Stimulated activated CD8-positive, alpha-beta memory T cell treated with anti-CD3 and anti-CD28 coated beads, Interleukin-15, amount 100 ng/mL, for 24 hours (primary cell): ENCODE measurements around the gene GLYATL1B.
"Not testable (repeated sequence)": the region's sequence is repeated elsewhere in the genome, so short reads cannot be mapped to it uniquely, and the experiment has no call there.

Experiments
- DNase-seq: peaks from one replicate; pipeline ENCODE4 v3.0.0-alpha.2; 2020; ENCODE audit warnings: low read depth

The GLYATL1B gene

DNA sequence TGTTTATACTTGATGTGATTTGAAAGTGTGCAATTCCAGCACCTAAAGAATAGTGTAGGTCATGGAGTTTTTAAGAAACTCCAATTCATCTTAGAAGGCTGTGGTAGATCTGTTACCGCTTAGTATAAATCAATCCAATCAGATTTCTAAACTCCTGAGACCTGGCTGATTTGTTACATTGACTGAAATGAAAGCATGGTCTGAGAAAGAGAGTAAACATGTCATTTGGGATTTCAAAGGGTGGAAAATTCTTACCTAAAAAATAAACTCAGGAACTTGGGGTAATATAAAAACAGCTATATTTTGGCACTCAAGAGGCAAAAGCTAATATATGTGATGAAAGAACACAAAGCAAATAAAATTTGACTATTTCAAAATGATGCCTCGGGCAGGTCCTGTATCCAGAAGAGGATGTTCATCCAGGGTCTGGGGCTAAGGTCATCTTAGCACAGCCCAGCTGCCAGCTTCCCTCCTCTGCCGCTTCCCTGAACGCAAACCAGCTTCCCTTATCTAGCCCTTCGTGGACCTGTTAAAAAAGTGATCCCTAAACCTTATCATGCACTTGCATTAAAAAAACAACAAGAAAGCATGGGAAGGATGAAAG, 10.0 kb downstream of the GLYATL1B start:
- not testable (repeated sequence) for DNase-seq

- peak; percentile 24 for DNase-seq
Observed at GRCh38 chr11:59097113-59097708, 11.1 kb downstream of the GLYATL1B start.

- DNase-seq, result not testable (repeated sequence)
Observed at GRCh38 chr11:59097938-59098337, 11.8 kb downstream of the GLYATL1B start.

- DNase-seq, result peak; percentile 10
Observed at GRCh38 chr11:59102259-59102765, 16.2 kb downstream of the GLYATL1B start.

- DNase-seq, result peak; percentile 15
Observed at GRCh38 chr11:59106363-59107336, 20.5 kb downstream of the GLYATL1B start, which contains the start of gene FAM111B. Gene FAM111B, plus strand, starts transcription at chr11:59107237. Its CDS starts 2,389 bp downstream, at chr11:59109626.

GRCh38 chr11:59107721-59108120, 21.6 kb downstream of the GLYATL1B start:
- not testable (repeated sequence) for DNase-seq

DNA sequence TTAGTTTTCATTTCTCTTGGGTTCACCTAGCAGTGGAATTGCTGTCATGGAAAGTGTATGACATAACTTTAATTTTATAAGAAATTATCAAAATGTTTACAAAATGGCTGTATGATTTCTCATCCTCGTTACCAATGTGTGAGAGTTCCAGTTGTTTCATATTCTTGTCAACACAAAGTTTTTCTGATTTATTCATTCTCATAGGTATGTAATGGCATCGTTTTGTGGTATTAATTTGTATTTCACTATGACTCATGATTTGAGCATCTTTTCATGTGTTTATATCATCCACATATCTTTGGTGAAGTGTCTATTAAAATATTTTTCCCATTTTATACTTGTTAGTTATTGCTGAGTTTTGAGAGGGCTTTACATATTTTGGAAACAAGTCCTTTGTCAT, 26.4 kb downstream of the GLYATL1B start:
- no peak for DNase-seq

DNA sequence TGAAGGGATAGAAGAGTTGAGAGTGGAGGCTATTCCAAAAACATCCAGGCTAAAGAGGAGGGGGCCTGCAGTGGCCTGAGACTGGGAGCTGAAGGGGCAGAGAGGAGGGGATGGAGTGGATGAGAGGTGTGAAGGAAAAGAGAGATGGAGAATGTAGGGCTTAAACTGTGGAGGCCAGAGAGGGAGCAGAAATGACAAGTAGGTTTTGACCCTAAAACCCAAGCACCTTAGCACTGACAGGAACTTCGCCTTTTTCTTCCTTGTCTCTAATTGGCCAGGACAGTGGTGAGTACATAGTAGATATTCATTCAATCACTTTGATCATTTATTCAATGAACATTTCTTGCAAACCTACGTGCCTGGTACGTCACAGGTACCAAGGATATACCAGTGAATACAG, 28.2 kb downstream of the GLYATL1B start:
- no peak for DNase-seq

DNA sequence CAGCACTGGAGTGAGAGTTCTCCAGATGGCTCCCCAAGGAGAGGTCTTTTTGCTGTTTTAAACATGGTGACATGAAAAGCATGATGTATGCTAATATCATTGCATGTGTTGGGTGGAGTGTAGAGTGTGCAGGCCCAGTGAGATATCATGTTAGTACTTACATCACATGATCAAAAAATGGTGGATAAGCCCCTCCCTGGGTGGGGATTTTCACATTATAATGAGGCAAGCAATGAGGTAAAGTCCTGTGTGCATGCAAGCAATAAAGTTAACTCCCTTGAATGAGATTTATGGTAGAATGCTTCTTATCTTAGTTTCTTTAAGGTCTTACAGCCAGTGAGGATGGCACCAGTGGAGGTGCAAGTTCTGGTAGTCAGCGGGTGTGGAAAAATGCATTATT, 29.4 kb downstream of the GLYATL1B start:
- no peak for DNase-seq

DNA sequence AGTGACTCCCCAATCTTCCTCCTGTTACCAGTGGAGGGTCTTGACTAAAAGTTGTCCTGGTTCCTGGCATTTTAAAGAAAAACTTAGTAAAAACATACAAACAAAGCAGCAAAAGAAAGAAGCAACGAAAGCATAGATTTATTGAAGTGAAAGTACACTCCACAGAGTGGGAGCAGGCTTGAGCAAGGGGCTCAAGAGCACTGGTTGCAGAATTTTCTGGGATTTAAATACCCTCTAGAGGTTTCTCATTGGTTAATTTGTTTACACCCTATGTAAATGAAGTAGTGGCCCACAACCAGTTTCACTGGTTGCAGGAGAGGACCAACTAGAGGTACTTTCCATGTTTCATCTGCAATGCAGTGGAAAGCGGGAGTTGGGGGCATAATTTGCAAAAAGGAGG, 31.7 kb downstream of the GLYATL1B start:
- no peak for DNase-seq

GRCh38 chr11:59119826-59120225, 33.7 kb downstream of the GLYATL1B start:
- DNase-seq, result no peak

DNA sequence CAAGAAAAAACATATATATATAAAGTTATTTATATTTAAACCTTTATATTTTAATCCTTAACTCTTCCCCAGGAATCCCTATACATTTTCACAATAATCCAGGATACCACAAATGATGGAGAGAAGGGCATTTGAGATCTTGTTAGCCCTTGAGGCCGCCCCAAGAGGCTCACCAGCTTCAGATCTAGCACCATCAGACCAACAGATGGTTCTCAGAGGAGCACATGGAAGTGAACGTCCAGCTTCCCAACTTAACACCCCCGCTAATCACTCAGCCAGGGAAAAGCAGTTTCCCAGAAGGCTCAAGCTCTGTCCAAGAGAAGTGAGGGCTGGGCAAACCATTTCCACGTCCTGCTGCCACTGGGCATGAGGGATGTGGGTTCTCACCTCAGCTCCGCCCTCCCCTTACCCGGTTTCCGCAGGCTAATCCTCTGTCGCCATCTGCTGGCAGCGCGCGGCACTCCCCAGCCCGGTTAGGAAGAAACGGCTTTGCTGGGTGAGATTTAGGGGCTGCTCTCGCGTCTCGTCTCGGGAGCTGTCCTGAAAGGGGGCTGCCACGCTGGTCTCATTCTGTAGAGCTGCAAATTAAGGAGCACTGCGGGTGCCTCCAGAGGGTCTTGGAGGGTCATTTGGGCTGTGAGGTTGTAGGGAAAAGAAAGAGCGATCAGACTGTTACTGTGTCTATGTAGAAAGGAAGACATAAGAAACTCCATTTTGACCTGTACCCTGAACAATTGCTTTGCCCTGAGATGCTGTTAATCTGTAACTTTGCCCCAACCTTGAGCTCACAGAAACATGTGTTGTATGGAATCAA, 49.7 kb downstream of the GLYATL1B start:
- DNase-seq, result peak; percentile 84

GRCh38 chr11:59136551-59136950, 50.4 kb downstream of the GLYATL1B start:
- DNase-seq, result not testable (repeated sequence)

GRCh38 chr11:59137190-59137589, 51.1 kb downstream of the GLYATL1B start:
- DNase-seq, result no peak

DNA sequence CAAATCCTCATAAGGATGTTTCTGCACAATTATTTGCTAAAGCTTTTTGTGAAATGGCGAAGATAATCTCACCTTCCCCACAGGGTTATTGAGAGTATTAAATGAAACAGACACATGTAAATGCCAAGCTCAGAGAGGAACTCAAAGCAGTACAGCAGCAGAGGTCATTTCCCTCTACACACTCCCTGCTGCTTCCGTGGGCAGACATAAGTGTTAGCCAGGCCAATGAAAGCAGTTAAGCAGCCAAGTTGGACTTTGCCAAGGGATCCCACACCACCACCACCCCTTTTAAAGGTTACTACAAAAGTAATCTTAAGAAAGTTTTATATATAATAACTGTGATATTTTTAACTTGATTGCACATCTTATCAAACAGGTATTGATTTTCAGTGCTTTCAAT, 52.5 kb downstream of the GLYATL1B start:
- DNase-seq, result no peak

- no peak for DNase-seq
Observed at GRCh38 chr11:59141191-59141590, 55.1 kb downstream of the GLYATL1B start.

GRCh38 chr11:59141673-59142460, 55.8 kb downstream of the GLYATL1B start:
- DNase-seq, result no peak

- peak; percentile 44 for DNase-seq
Observed at GRCh38 chr11:59142530-59143507, 56.7 kb downstream of the GLYATL1B start, which contains the start of gene FAM111A. Gene FAM111A, plus strand, starts transcription at chr11:59142856. Its CDS starts 6,017 bp downstream, at chr11:59148873.

DNA sequence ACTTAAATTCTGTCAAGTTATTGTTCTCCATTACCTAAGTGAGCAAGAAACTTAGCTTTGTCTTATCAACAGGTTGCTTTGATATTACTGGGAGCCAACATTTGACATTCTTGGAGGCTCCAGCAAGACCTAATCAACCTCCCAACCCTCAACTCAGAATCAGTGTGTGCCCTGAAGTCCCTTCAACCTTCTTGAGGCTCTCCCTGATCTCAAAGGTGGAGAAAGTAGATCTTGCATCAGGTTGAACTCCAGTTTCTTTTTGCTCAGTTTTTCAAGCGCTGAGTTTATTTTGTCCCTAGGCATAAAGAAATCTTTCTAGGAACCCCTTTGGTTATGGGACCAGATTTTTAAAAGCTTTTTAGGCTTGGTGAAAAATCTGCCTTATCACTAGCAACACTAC, 58.0 kb downstream of the GLYATL1B start:
- no peak for DNase-seq
